Motor neuron (in vitro differentiated cells): ENCODE results near the gene CFAP54. TPM values are rescaled to one million over a fixed set of nuclear protein-coding genes. Genes with fewer than 3 reads are reported as not detected.
"Not testable (repeated sequence)": the region's sequence is repeated elsewhere in the genome, so short reads cannot be mapped to it uniquely, and the experiment has no call there.

Experiments
- ATAC-seq, 8 experiments: fragments of 200-7000 bp; cut with Tn5 transposase; replicated peaks in 6 of 8; 2 replicates each; pipeline ENCODE4 v1.8.0; 2021; ENCODE audit warnings: mild to moderate bottlenecking in 8 of 8, moderate library complexity in 8 of 8
- H3K27ac ChIP-seq, 2 donors: fragments of 250-450 bp; sonication (Bioruptor Pico); 2 replicates each; pipeline ENCODE4 v1.9.0; 2021; ENCODE audit warnings: antibody characterized with exemption in 2 of 2, mild to moderate bottlenecking in 2 of 2, moderate library complexity in 1 of 2
- H3K4me1 ChIP-seq, 2 donors: fragments of 250-450 bp; sonication (Bioruptor Pico); replicated peaks in 1 of 2; 2 replicates each; pipeline ENCODE4 v1.6.1; 2021; ENCODE audit warnings: antibody characterized with exemption in 2 of 2, mild to moderate bottlenecking in 2 of 2, moderate library complexity in 1 of 2
- H3K4me3 ChIP-seq, 5 donors: fragments of 250-450 bp; sonication (Bioruptor Pico); 2 replicates each; pipeline ENCODE4 v1.9.0; 2021; ENCODE audit warnings: antibody characterized with exemption in 5 of 5, mild to moderate bottlenecking in 5 of 5, moderate library complexity in 4 of 5
- WGBS, 10 experiments: fragments of 450-650 bp; shearing (Covaris generic); methylation state at CpG; one replicate each; pipeline ENCODE4 v1.0.0; 2022; 5-methylcytosine and 5-hydroxymethylcytosine counted together
- in situ Hi-C, 9 experiments: fragments of 400-800 bp; cut with MboI; loops; one replicate each; pipeline ENCODE4 v1.15.0; 2021; ENCODE audit warnings: low sequenced_read_pairs in 9 of 9, low pct_unique_long_range_greater_than_20kb in 2 of 9; ENCODE audit not compliant: unreplicated experiment in 9 of 9
- total RNA-seq, 8 experiments: library from RNA; unstranded; fragments of 300-600 nt; gene quantifications; 2 replicates each; pipeline versions ENCODE4 v1.2.3 to v1.2.4, GENCODE V29; 2022

The CFAP54 gene
- total RNA-seq, 8 experiments from 2014 or later, result 0.46 to 23.9 (median 1.5) TPM

- ATAC-seq, result no peak
- no peak overlapping the region for H3K27ac ChIP-seq
- no peak overlapping the region for H3K4me3 ChIP-seq
- no peaks in the 10 kb centered on the region for H3K4me1 ChIP-seq
- in situ Hi-C loops, result no loop called here
- 5 to 89% (median 69%) methylated on average over 1 to 4 of the region's 4 CpGs for WGBS, 10 experiments
These were observed 134.4 kb downstream of the CFAP54 start for GRCh38 chr12:96623656-96624217.

GRCh38 chr12:96635844-96636243 is 146.5 kb downstream of the CFAP54 start:
- WGBS, 10 experiments, result 0 to 100% (median 48%) methylated on average over 1 to 3 of the region's 3 CpGs; no CpG with 5 or more reads in 4 of the 10 experiments
- Histone ChIP-seq H3K4me1 (no peaks in the 10 kb centered on the region), H3K4me3 (no peak overlapping the region), H3K27ac (no peak overlapping the region)
- ATAC-seq, result peak in 2 of 8 experiments; percentile 53 to 64
- in situ Hi-C loops, result no loop called here

- ATAC-seq, result no peak
- no peaks in the 10 kb centered on the region for H3K4me1 ChIP-seq
- no peak overlapping the region for H3K4me3 ChIP-seq
- H3K27ac ChIP-seq, result no peak overlapping the region
- in situ Hi-C loops, result no loop called here
- WGBS, 10 experiments, result 11 to 100% (median 88%) methylated on average over 1 to 5 of the region's 5 CpGs
These were observed 147.5 kb downstream of the CFAP54 start for GRCh38 chr12:96636895-96637294.

- H3K27ac ChIP-seq, result no peak overlapping the region
- no peak overlapping the region for H3K4me3 ChIP-seq
- in situ Hi-C loops, result no loop called here
- 20 to 100% (median 50%) methylated on average over 1 of the region's 1 CpG; no CpG with 5 or more reads in 6 of the 10 experiments for WGBS, 10 experiments
- no peaks in the 10 kb centered on the region for H3K4me1 ChIP-seq
- ATAC-seq, result no peak
These were observed 159.5 kb downstream of the CFAP54 start for GRCh38 chr12:96648923-96649322.

- WGBS, 10 experiments, result 3 to 90% (median 69%) methylated on average over 1 to 2 of the region's 2 CpGs; no CpG with 5 or more reads in 1 of the 10 experiments
- Histone ChIP-seq H3K27ac (no peak overlapping the region), H3K4me1 (no peaks in the 10 kb centered on the region), H3K4me3 (no peak overlapping the region)
- ATAC-seq, result no peak
- in situ Hi-C loops, result no loop called here
These were observed 163.5 kb downstream of the CFAP54 start for GRCh38 chr12:96652870-96653269.

DNA sequence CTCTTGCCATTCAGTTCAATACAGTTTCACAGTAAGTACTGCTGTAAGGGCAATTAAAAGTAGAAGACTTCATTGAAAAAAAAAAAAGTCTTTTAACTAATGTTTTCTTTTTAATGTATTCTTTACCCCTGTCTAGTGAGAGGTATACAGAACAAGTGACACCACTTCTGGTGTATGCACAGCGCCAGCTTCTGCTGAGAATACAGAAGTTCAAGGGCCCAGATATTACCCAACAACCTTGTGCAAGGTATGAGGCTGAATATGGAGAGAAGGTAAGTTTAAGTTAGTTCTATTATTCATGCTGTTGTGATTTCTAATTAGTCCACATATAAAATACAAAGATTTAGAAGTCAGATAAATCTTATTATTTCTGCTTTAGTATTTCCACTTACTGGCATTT is 168.7 kb downstream of the CFAP54 start:
- no peak for ATAC-seq
- H3K4me3 ChIP-seq, result no peak overlapping the region
- 15 to 100% (median 84%) methylated on average over 1 of the region's 1 CpG; no CpG with 5 or more reads in 4 of the 10 experiments for WGBS, 10 experiments
- in situ Hi-C loops, result no loop called here
- H3K4me1 ChIP-seq, result no peaks in the 10 kb centered on the region
- H3K27ac ChIP-seq, result no peak overlapping the region

- Histone ChIP-seq H3K27ac (no peak overlapping the region), H3K4me1 (no peaks in the 10 kb centered on the region), H3K4me3 (no peak overlapping the region)
- in situ Hi-C loops, result no loop called here
- 15 to 100% (median 83%) methylated on average over 1 to 4 of the region's 4 CpGs; no CpG with 5 or more reads in 1 of the 10 experiments for WGBS, 10 experiments
- ATAC-seq, result no peak
These were observed 180.4 kb downstream of the CFAP54 start for GRCh38 chr12:96669786-96670185.

GRCh38 chr12:96670334-96670899 is 181.0 kb downstream of the CFAP54 start:
- H3K27ac ChIP-seq, result no peak overlapping the region
- no peaks in the 10 kb centered on the region for H3K4me1 ChIP-seq
- ATAC-seq, result peak in 1 of 8 experiments; percentile 11
- H3K4me3 ChIP-seq, result no peak overlapping the region
- 0 to 100% (median 93%) methylated on average over 1 to 3 of the region's 3 CpGs; no CpG with 5 or more reads in 5 of the 10 experiments for WGBS, 10 experiments
- in situ Hi-C loops, result no loop called here

DNA sequence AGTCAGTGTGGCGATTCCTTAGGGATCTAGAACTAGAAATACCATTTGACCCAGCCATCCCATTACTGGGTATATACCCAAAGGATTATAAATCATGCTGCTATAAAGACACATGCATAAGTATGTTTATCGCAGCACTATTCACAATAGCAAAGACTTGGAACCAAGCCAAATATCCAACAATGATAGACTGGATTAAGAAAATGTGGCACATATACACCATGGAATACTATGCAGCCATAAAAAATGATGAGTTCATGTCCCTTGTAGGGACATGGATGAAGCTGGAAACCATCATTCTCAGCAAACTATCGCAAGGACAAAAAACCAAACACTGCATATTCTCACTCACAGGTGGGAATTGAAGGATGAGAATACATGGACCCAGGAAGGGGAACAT is 186.1 kb downstream of the CFAP54 start:
- H3K4me1 ChIP-seq, ATAC-seq, H3K4me3 ChIP-seq, H3K27ac ChIP-seq, in situ Hi-C loops: not testable (repeated sequence)
- WGBS, 10 experiments, result 100% methylated on average over 2 of the region's 3 CpGs; no CpG with 5 or more reads in 9 of the 10 experiments

GRCh38 chr12:96677363-96677762 is 188.0 kb downstream of the CFAP54 start:
- Histone ChIP-seq H3K4me1 (no peaks in the 10 kb centered on the region), H3K4me3 (no peak overlapping the region), H3K27ac (no peak overlapping the region)
- 50 to 100% (median 100%) methylated on average over 1 of the region's 1 CpG; no CpG with 5 or more reads in 5 of the 10 experiments for WGBS, 10 experiments
- no peak for ATAC-seq
- in situ Hi-C loops, result no loop called here

DNA sequence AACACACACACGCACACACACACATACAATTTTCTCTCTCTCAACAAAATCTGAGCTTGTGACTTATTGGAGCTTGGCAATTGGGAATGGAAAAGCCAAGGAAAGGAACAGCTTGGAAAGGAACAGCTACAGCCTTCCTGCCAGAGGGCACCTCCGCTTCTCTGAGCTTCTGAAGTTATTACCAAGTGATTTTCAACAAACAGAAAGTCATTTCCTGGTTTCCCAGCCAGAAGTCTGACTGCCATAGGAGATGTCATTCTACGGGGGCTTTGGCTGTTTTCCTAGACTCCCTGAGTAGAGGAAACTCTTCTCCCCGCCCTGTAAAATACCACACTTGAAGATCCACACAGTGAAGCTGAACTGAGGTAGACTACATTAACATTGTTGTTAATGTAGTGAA is 198.3 kb downstream of the CFAP54 start:
- no peak overlapping the region for H3K27ac ChIP-seq
- in situ Hi-C loops, result no loop called here
- 0 to 100% (median 38%) methylated on average over 1 to 4 of the region's 4 CpGs; no CpG with 5 or more reads in 3 of the 10 experiments for WGBS, 10 experiments
- no peak overlapping the region for H3K4me3 ChIP-seq
- no peaks in the 10 kb centered on the region for H3K4me1 ChIP-seq
- no peak for ATAC-seq

DNA sequence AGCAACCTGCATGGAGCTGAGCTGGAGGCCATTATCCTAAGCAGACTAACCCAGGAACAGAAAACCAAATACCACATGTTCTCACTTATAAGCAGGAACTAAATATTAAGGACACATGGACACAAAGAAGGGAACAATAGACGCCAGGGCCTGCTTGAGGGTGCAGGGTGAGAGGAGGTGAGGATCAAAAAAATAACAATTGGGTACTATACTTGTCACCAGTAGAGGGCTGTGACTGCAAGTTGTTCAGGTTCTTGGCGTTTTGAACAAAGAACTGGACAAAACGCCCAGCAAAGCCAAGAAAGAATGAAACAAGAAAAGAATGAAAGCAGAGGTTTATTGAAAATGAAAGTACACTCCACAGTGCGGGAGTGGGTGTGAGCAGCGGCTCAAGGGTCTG is 209.1 kb downstream of the CFAP54 start:
- no peak for ATAC-seq
- in situ Hi-C loops, result no loop called here

GRCh38 chr12:96698965-96699364 is 209.6 kb downstream of the CFAP54 start:
- WGBS, 10 experiments, result 74 to 100% (median 94%) methylated on average over 2 to 8 of the region's 8 CpGs; no CpG with 5 or more reads in 2 of the 10 experiments
- no peak overlapping the region for H3K27ac ChIP-seq
- in situ Hi-C loops, result no loop called here
- no peak for ATAC-seq
- H3K4me1 ChIP-seq, result no peaks in the 10 kb centered on the region
- no peak overlapping the region for H3K4me3 ChIP-seq

More for the DNA sequence above, 209.1 kb downstream of the CFAP54 start:
- no peak overlapping the region for H3K27ac ChIP-seq
- no peak overlapping the region for H3K4me3 ChIP-seq
- 0 to 100% (median 92%) methylated on average over 1 to 5 of the region's 5 CpGs for WGBS, 10 experiments
- H3K4me1 ChIP-seq, result no peaks in the 10 kb centered on the region

GRCh38 chr12:96701856-96702255 is 212.5 kb downstream of the CFAP54 start:
- in situ Hi-C loops, result no loop called here
- 17 to 91% (median 66%) methylated on average over 2 to 6 of the region's 6 CpGs for WGBS, 10 experiments
- no peak for ATAC-seq
- no peak overlapping the region for H3K27ac ChIP-seq
- H3K4me3 ChIP-seq, result no peak overlapping the region
- H3K4me1 ChIP-seq, result no peaks in the 10 kb centered on the region
